Spleen (tissue), 11 donors: ENCODE data around the gene PGF. TPM values are rescaled to one million over a fixed set of nuclear protein-coding genes. Genes with fewer than 3 reads are reported as not detected.

Experiments
- DNase-seq: peaks from one replicate; pipeline ENCODE4 v3.0.0-alpha.2; 2020
- H3K27ac ChIP-seq, 8 donors: fragments of 200-600 bp; sonication (generic) in 7 of 8; 1 replicate in 4 of 8; 2 replicates in 4 of 8; pipeline versions ENCODE4 v1.5.0 to v1.8.0; 2016 to 2021; ENCODE audit warnings: inconsistent platforms in 4 of 8, mild to moderate bottlenecking in 4 of 8, moderate library complexity in 1 of 8
- H3K27me3 ChIP-seq, 7 donors: fragments of 200-600 bp; sonication (generic) in 6 of 7; replicated peaks in 1 of 7; 1 replicate in 4 of 7; 2 replicates in 3 of 7; pipeline versions ENCODE4 v1.5.0 to v1.8.0; 2016 to 2021; ENCODE audit warnings: inconsistent platforms in 3 of 7, mild to moderate bottlenecking in 1 of 7
- H3K36me3 ChIP-seq, 6 donors: fragments of 200-600 bp; sonication (generic) in 5 of 6; 1 replicate in 4 of 6; 2 replicates in 2 of 6; pipeline versions ENCODE4 v1.5.0 to v1.8.0; 2016 to 2021; ENCODE audit warnings: inconsistent platforms in 2 of 6
- H3K4me1 ChIP-seq, 6 donors: fragments of 200-600 bp; sonication (generic) in 5 of 6; 1 replicate in 3 of 6; 2 replicates in 3 of 6; pipeline versions ENCODE4 v1.5.0 to v1.8.0; 2016 to 2021; ENCODE audit warnings: inconsistent platforms in 3 of 6
- H3K4me3 ChIP-seq, 8 donors: fragments of 200-600 bp; sonication (generic) in 7 of 8; 1 replicate in 4 of 8; 2 replicates in 4 of 8; pipeline versions ENCODE4 v1.5.0 to v1.8.0; 2016 to 2021; ENCODE audit warnings: inconsistent platforms in 4 of 8, mild to moderate bottlenecking in 4 of 8, moderate library complexity in 2 of 8
- H3K9me3 ChIP-seq, 8 donors: fragments of 200-600 bp; sonication (generic) in 7 of 8; 1 replicate in 4 of 8; 2 replicates in 4 of 8; pipeline versions ENCODE4 v1.5.0 to v1.8.0; 2016 to 2021; ENCODE audit warnings: inconsistent platforms in 4 of 8
- CTCF ChIP-seq, 11 experiments: fragments of 200-600 bp in 7 of 11; fragments of 450-650 bp in 4 of 11; sonication (generic) in 4 of 11; IDR thresholded peaks in 8 of 11; conservative IDR thresholded peaks in 3 of 11; 1 replicate in 7 of 11; 2 replicates in 4 of 11; pipeline versions ENCODE4 v1.4.0 to v1.8.0; 2016 to 2021; ENCODE audit warnings: antibody characterized with exemption in 11 of 11, inconsistent platforms in 4 of 11, mild to moderate bottlenecking in 1 of 11
- POLR2A ChIP-seq, 3 donors: fragments of 450-650 bp; IDR thresholded peaks; one replicate each; pipeline ENCODE4 v1.5.1; 2017; ENCODE audit warnings: antibody characterized with exemption in 3 of 3, mild to moderate bottlenecking in 1 of 3
- POLR2AphosphoS5 ChIP-seq, 3 donors: sonication (generic); formaldehyde crosslinking; IDR thresholded peaks; one replicate each; pipeline ENCODE4 v1.5.1; 2017; ENCODE audit warnings: antibody characterized with exemption in 3 of 3
- WGBS, 5 donors: extraction: QIAGEN DNeasy Blood & Tissue Kit in 3 of 5; methylation state at CpG; one replicate each; pipeline versions ENCODE4 v1.1.5 to v1.1.7; 2013 to 2018; 5-methylcytosine and 5-hydroxymethylcytosine counted together
- intact Hi-C: fragments of 100-400 bp; cut with DNase I; formaldehyde crosslinking; loops from one replicate; pipeline ENCODE4 v1.15.0; 2023; ENCODE audit warnings: low total_unique reads
- polyA plus RNA-seq, 3 donors: library from polyadenylated mRNA; stranded (reverse); fragments of 200-250 nt; gene quantifications; one replicate each; pipeline ENCODE4 v1.2.1, GENCODE V29; 2013
- total RNA-seq, 7 donors: library from RNA; depleted of rRNA in 3 of 7; stranded (reverse); fragments of >200 nt in 3 of 7; fragmentation: NEBNext Ultra II Directional in 4 of 7; extraction: Animal tissue kit (Norgen Biotek cat#: 25700) in 4 of 7; gene quantifications; one replicate each; pipeline versions ENCODE4 v1.1.0 to v1.2.1, GENCODE V29; 2016 to 2021
- donor health status: healthy with polysubstance abuse.
- donor health status: DM: no; HTN: no; CAD: no; lungs with moderate emphysema.
- donor health status: DM: no; HTN: no; CAD: no.
- donor health status: Bipolar disorder and iron deficiency.
- donor health status: healthy.
- donor health status: DM: no; HTN: no; CAD: no.
- donor health status: DM: yes; HTN: yes; CAD: no.

The PGF gene
- total and polyA plus RNA-seq, 10 donors = 0.87 to 7.7 (median 2.7) TPM

- Histone ChIP-seq H3K9me3 (no peaks in the 10 kb centered on the region), H3K36me3 (no peaks in the 10 kb centered on the region), H3K4me3 (no peak overlapping the region), H3K27me3 (no peaks in the 10 kb centered on the region), H3K27ac (peak overlapping the region in 2 of 8 donors; percentile 8 to 34), H3K4me1 (peaks cover 0 to 24% (median 13%) of the 10 kb centered on the region in 6 donors)
- 41 to 56% (median 48%) methylated on average over 8 of the region's 8 CpGs for WGBS, 5 donors
- intact Hi-C loops = no loop called here
- TF ChIP-seq POLR2AphosphoS5 (IDR thresholded peaks at IDR 0.05) (no peak), POLR2A (IDR thresholded peaks at IDR 0.05) (no peak), CTCF (IDR thresholded peaks at IDR 0.05 in 8 of 11, conservative IDR thresholded peaks at IDR 0.05 in 3 of 11) (no peak)
- DNase-seq = no peak
Measured at GRCh38 chr14:74962493-74962892, 7.1 kb upstream of the PGF start.

GRCh38 chr14:74962046-74962445 is 6.6 kb upstream of the PGF start:
- intact Hi-C loops = no loop called here
- Histone ChIP-seq H3K36me3 (no peaks in the 10 kb centered on the region), H3K4me1 (peaks cover 0 to 24% (median 13%) of the 10 kb centered on the region in 6 donors), H3K4me3 (no peak overlapping the region), H3K27ac (no peak overlapping the region), H3K9me3 (no peaks in the 10 kb centered on the region), H3K27me3 (no peaks in the 10 kb centered on the region)
- TF ChIP-seq POLR2A (IDR thresholded peaks at IDR 0.05) (no peak), POLR2AphosphoS5 (IDR thresholded peaks at IDR 0.05) (no peak), CTCF (IDR thresholded peaks at IDR 0.05 in 8 of 11, conservative IDR thresholded peaks at IDR 0.05 in 3 of 11) (no peak)
- no peak for DNase-seq
- WGBS, 5 donors = 24 to 55% (median 44%) methylated on average over 11 of the region's 11 CpGs

DNA sequence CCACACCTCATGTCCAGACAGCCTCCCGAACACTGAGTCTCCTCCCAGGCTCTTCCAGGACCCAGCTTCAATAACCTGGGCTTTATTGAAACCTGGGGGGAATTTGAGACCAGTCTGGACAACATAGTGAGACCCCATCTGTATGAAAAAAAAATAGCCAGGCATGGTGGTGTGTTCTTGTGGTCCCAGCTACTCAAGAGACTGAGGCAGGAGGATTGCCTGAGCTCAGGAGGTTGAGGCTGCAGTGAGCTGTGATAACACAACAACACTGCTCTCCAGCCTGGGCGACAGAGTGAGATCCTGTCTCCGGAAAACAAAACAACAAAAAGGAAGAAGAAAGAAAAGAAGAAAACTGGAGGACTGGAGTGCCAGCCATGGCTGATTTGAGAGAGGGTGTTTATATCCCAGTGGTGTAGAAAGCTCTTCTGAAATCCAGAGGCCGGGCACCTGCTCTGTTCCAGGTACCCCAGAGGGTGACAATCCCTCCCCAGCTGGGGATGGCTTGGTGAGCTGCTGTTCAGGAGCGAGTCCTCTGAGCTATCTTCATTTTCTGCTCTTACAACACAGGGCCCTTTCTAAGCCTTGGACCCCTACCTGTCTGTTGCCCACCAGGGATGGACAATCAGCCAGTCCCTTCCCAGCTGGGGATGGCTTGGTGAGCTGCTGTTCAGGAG is 6.0 kb upstream of the PGF start:
- DNase-seq = no peak
- TF ChIP-seq CTCF (IDR thresholded peaks at IDR 0.05 in 8 of 11, conservative IDR thresholded peaks at IDR 0.05 in 3 of 11) (no peak), POLR2A (IDR thresholded peaks at IDR 0.05) (no peak), POLR2AphosphoS5 (IDR thresholded peaks at IDR 0.05) (no peak)
- Histone ChIP-seq H3K9me3 (no peaks in the 10 kb centered on the region), H3K36me3 (no peaks in the 10 kb centered on the region), H3K4me3 (no peak overlapping the region), H3K4me1 (peaks cover 0 to 24% (median 13%) of the 10 kb centered on the region in 6 donors), H3K27me3 (peaks cover 0 to 2% (median 0%) of the 10 kb centered on the region in 7 donors), H3K27ac (no peak overlapping the region)
- WGBS, 5 donors = 69 to 88% (median 78%) methylated on average over 5 of the region's 5 CpGs
- intact Hi-C loops = no loop called here

DNA sequence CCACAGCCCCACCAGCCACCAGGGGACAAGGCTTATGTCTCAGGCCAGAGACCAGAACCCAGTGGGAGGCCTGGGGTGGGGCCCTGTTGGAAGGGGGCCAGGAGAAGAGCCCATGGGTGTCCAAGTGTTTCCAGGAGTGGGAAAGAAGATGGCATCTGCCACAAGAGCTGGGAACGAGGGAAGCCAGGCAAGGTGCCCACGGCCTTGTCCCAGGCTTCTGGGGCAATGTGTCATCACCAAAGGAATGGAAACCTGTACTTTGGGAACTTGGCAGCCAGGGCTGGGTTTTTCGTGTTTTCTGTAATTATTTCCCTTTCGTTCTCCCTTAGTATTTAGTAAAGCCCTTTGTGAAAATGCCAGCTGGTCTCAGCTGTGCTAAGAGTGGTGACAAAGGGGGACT is 5.3 kb upstream of the PGF start:
- TF ChIP-seq CTCF (IDR thresholded peaks at IDR 0.05 in 8 of 11, conservative IDR thresholded peaks at IDR 0.05 in 3 of 11) = no peak
- no peak for TF ChIP-seq POLR2A (IDR thresholded peaks at IDR 0.05)
- no peak for TF ChIP-seq POLR2AphosphoS5 (IDR thresholded peaks at IDR 0.05)
- intact Hi-C loops = no loop called here
- Histone ChIP-seq H3K4me3 (no peak overlapping the region), H3K4me1 (peaks cover 0 to 29% (median 15%) of the 10 kb centered on the region in 6 donors), H3K36me3 (no peaks in the 10 kb centered on the region), H3K27ac (no peak overlapping the region), H3K9me3 (no peaks in the 10 kb centered on the region), H3K27me3 (peaks cover 0 to 8% (median 0%) of the 10 kb centered on the region in 7 donors)
- no peak for DNase-seq
- WGBS, 5 donors = 80 to 88% (median 87%) methylated on average over 4 of the region's 4 CpGs
